Neutrophil (primary cell): ENCODE measurements around the gene ME3.

Experiments
- H3K27ac ChIP-seq: fragments of 200-600 bp; sonication (generic); 2 replicates; pipeline ENCODE4 v1.5.1; 2016; ENCODE audit warnings: mild to moderate bottlenecking, moderate library complexity
- H3K27me3 ChIP-seq: fragments of 200-600 bp; sonication (generic); 2 replicates; pipeline ENCODE4 v1.6.0; 2016; ENCODE audit warnings: mild to moderate bottlenecking
- H3K36me3 ChIP-seq: fragments of 200-600 bp; sonication (generic); 2 replicates; pipeline ENCODE4 v1.5.1; 2017
- H3K4me1 ChIP-seq, 2 experiments: fragments of 200-600 bp in 1 of 2; sonication (generic) in 1 of 2; 1 replicate in 1 of 2; 2 replicates in 1 of 2; pipeline versions ENCODE4 v1.5.1 to v1.6.1; 2013 to 2016; ENCODE audit warnings: low read depth in 1 of 2, low read length in 1 of 2, mild to moderate bottlenecking in 1 of 2, moderate library complexity in 1 of 2; ENCODE audit not compliant: control insufficient read depth in 1 of 2, insufficient read depth in 1 of 2
- H3K4me3 ChIP-seq, 2 experiments: fragments of 200-600 bp in 1 of 2; sonication (generic) in 1 of 2; 1 replicate in 1 of 2; 2 replicates in 1 of 2; pipeline ENCODE4 v1.5.1; 2013 to 2016; ENCODE audit warnings: low read depth in 1 of 2, low read length in 1 of 2, mild to moderate bottlenecking in 1 of 2, moderate library complexity in 1 of 2
- H3K9me3 ChIP-seq: fragments of 200-600 bp; sonication (generic); 2 replicates; pipeline ENCODE4 v1.5.1; 2016
- CTCF ChIP-seq: fragments of 200-600 bp; sonication (generic); IDR thresholded peaks from 2 replicates; pipeline ENCODE4 v1.5.1; 2016; ENCODE audit warnings: antibody characterized with exemption

The ME3 gene

GRCh38 chr11:86671531-86672006 is 847 bp downstream of the ME3 start:
- peaks cover 12 to 13% of the 10 kb centered on the region in 2 experiments for H3K4me1 ChIP-seq
- no peaks in the 10 kb centered on the region for H3K36me3 ChIP-seq
- TF ChIP-seq CTCF, result no peak
- peaks cover 48% of the 10 kb centered on the region for H3K27me3 ChIP-seq
- H3K9me3 ChIP-seq, result no peaks in the 10 kb centered on the region
- peak overlapping the region; percentile 38 to 51 for H3K4me3 ChIP-seq
- H3K27ac ChIP-seq, result no peak overlapping the region

GRCh38 chr11:86670911-86671310 is 1.5 kb downstream of the ME3 start:
- Histone ChIP-seq H3K9me3 (no peaks in the 10 kb centered on the region), H3K36me3 (no peaks in the 10 kb centered on the region), H3K27me3 (peaks cover 48% of the 10 kb centered on the region), H3K4me1 (peaks cover 12 to 13% of the 10 kb centered on the region in 2 experiments), H3K4me3 (no peak overlapping the region), H3K27ac (no peak overlapping the region)
- TF ChIP-seq CTCF, result no peak

- no peak overlapping the region for H3K27ac ChIP-seq
- no peak for TF ChIP-seq CTCF
- peaks cover 48% of the 10 kb centered on the region for H3K27me3 ChIP-seq
- peaks cover 12 to 13% of the 10 kb centered on the region in 2 experiments for H3K4me1 ChIP-seq
- no peak overlapping the region for H3K4me3 ChIP-seq
- no peaks in the 10 kb centered on the region for H3K36me3 ChIP-seq
- H3K9me3 ChIP-seq, result no peaks in the 10 kb centered on the region
These were observed 2.2 kb downstream of the ME3 start for GRCh38 chr11:86670181-86670580.

DNA sequence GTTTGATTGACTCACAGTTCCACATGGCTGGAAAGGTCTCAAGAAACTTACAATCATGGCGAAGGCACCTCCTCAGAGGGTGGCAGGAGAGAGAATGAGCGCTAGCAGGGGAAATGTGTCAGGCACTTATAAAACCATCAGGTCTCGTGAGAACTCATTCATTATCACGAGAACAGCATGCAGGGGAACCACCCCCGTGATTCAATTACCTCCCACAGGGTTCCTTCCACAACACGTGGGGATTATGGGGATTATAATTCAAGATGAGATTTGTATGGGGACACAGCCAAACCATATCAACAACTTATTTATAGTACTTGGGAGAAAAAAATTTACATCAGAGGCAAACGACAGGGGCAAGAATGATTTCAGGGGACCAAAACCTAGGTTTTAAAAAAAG is 3.0 kb downstream of the ME3 start:
- no peaks in the 10 kb centered on the region for H3K36me3 ChIP-seq
- no peak for TF ChIP-seq CTCF
- peaks cover 12 to 13% of the 10 kb centered on the region in 2 experiments for H3K4me1 ChIP-seq
- peaks cover 48% of the 10 kb centered on the region for H3K27me3 ChIP-seq
- no peak overlapping the region for H3K27ac ChIP-seq
- H3K4me3 ChIP-seq, result no peak overlapping the region
- H3K9me3 ChIP-seq, result no peaks in the 10 kb centered on the region

GRCh38 chr11:86668929-86669328 is 3.5 kb downstream of the ME3 start:
- H3K4me3 ChIP-seq, result no peak overlapping the region
- H3K36me3 ChIP-seq, result no peaks in the 10 kb centered on the region
- no peak overlapping the region for H3K27ac ChIP-seq
- peaks cover 48% of the 10 kb centered on the region for H3K27me3 ChIP-seq
- no peak for TF ChIP-seq CTCF
- peaks cover 12 to 13% of the 10 kb centered on the region in 2 experiments for H3K4me1 ChIP-seq
- no peaks in the 10 kb centered on the region for H3K9me3 ChIP-seq

DNA sequence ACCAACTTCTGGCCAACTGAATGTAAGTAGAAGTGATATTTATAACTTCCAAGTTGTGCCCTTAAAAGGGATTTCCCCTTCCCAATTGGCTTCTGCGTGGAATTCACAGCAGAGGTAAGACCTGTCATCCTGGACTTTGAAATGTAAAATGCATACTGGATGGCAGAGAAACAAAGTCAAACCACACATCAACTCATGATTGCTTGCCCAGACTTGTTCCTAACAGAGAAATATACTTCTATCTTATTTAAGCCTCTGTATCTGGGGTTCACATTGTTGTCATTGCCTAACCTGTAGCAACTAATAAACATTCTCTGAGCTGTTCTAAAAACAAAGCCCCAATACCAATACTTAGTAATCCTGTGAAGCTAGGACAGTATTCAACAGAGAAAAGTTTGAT is 6.2 kb downstream of the ME3 start:
- H3K36me3 ChIP-seq, result no peaks in the 10 kb centered on the region
- H3K4me3 ChIP-seq, result no peak overlapping the region
- H3K4me1 ChIP-seq, result peaks cover 0 to under 1% of the 10 kb centered on the region in 2 experiments
- H3K27me3 ChIP-seq, result peaks cover 26% of the 10 kb centered on the region
- H3K27ac ChIP-seq, result no peak overlapping the region
- H3K9me3 ChIP-seq, result no peaks in the 10 kb centered on the region
- TF ChIP-seq CTCF, result no peak
